Naive thymus-derived CD8-positive, alpha-beta T cell (primary cell): ENCODE data around the gene SULT1A2. TPM values are rescaled to one million over a fixed set of nuclear protein-coding genes. Genes with fewer than 3 reads are reported as not detected.
"Not testable (repeated sequence)": the region's sequence is repeated elsewhere in the genome, so short reads cannot be mapped to it uniquely, and the experiment has no call there.

Source experiments
- ATAC-seq, 2 donors: fragments of 150-1000 bp; cut with Tn5 transposase in 1 of 2; sonication (Bioruptor Pico), chemical (Tn5 transposase) in 1 of 2; 1 replicate in 1 of 2; 2 replicates in 1 of 2; pipeline ENCODE4 v1.10.0; 2021; ENCODE audit warnings: mild to moderate bottlenecking in 2 of 2, moderate library complexity in 2 of 2
- POLR2A ChIA-PET: fragments of 350-600 bp; sonication (Branson Sonifier 250); formaldehyde crosslinking; loops from one replicate; lab custom pipeline; 2021; ENCODE audit warnings: antibody characterized with exemption; lab: Charles Lee
- DNase-seq, 10 donors: peaks; one replicate each; pipeline versions ENCODE4 v3.0.0 to v3.0.0-alpha.2; 2020 to 2022
- H3K27ac Mint-ChIP-seq, 10 donors: one replicate each; pipeline ENCODE4 v1.8.0; 2020 to 2022; ENCODE audit warnings: mild to moderate bottlenecking in 10 of 10, mixed read lengths in 10 of 10, moderate library complexity in 4 of 10, inconsistent platforms in 1 of 10
- H3K27me3 Mint-ChIP-seq, 5 donors: one replicate each; pipeline ENCODE4 v1.8.0; 2021 to 2022; ENCODE audit warnings: mixed read lengths in 5 of 5
- H3K36me3 Mint-ChIP-seq, 3 donors: one replicate each; pipeline ENCODE4 v1.8.0; 2020 to 2022; ENCODE audit warnings: mixed read lengths in 3 of 3, mild to moderate bottlenecking in 2 of 3, inconsistent platforms in 1 of 3
- H3K4me1 Mint-ChIP-seq, 4 donors: one replicate each; pipeline ENCODE4 v1.8.0; 2021 to 2022; ENCODE audit warnings: mixed read lengths in 4 of 4
- H3K4me3 Mint-ChIP-seq, 10 donors: one replicate each; pipeline ENCODE4 v1.8.0; 2020 to 2022; ENCODE audit warnings: mild to moderate bottlenecking in 10 of 10, mixed read lengths in 10 of 10, moderate library complexity in 6 of 10, inconsistent platforms in 1 of 10
- H3K9me3 Mint-ChIP-seq, 9 donors: one replicate each; pipeline ENCODE4 v1.8.0; 2020 to 2022; ENCODE audit warnings: mixed read lengths in 9 of 9, mild to moderate bottlenecking in 3 of 9, inconsistent platforms in 1 of 9, moderate library complexity in 1 of 9
- polyA plus RNA-seq, 3 donors: library from polyadenylated mRNA; unstranded; fragments of 300-500 nt; fragmentation: Illumina TruSeq; gene quantifications; one replicate each; pipeline ENCODE4 v1.2.3, GENCODE V29; 2021
- total RNA-seq, 8 experiments: library from RNA in 2 of 8; stranded (reverse) in 2 of 8; gene quantifications; one replicate each; pipeline ENCODE4 v1.2.3 and lab custom pipeline; 2021 to 2026

SULT1A2 gene
- total and polyA plus RNA-seq, 5 experiments from 2014 or later: 0.66 to 2.1 TPM; not detected in 3

DNA sequence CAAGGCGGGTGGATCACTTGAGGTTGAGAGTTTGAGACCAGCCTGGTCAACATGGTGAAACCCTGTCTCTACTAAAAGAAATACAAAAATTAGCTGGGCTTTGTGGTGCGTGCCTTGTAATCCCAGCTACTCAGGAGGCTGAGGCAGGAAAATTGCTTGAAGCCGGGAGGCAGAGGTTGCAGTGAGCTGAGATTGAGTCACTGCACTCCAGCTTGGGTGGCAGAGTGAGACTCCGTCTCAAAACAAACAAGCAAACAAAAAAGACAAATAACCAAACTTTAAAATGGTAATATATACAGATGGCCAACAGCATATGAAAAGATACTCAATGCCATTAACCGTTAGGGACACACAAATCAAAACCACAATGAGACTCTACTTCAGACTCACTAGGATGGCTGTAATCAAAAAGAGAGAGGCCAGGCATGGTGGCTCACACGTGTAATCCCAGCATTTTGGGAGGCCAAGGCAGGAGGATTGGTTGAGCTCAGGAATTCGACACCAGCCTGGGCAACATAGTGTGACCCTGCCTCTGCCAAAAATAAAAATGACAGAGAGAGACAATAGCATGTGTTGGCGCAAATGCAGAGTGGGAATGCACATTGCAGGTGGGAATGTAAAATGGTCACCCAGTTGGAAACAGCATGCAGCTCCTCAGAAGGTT is 21.3 kb downstream of the SULT1A2 start:
- POLR2A ChIA-PET: no interaction called here
- Mint-ChIP-seq H3K27me3 (no peaks in the 10 kb centered on the region), H3K9me3 (no peaks in the 10 kb centered on the region), H3K27ac (peak overlapping the region in 1 of 10 donors; percentile 54), H3K4me3 (no peak overlapping the region), H3K4me1 (peaks cover 26 to 51% (median 35%) of the 10 kb centered on the region in 4 donors), H3K36me3 (peaks cover 0 to 34% (median 1%) of the 10 kb centered on the region in 3 donors)
- ATAC-seq: no peak
- no peak for DNase-seq

DNA sequence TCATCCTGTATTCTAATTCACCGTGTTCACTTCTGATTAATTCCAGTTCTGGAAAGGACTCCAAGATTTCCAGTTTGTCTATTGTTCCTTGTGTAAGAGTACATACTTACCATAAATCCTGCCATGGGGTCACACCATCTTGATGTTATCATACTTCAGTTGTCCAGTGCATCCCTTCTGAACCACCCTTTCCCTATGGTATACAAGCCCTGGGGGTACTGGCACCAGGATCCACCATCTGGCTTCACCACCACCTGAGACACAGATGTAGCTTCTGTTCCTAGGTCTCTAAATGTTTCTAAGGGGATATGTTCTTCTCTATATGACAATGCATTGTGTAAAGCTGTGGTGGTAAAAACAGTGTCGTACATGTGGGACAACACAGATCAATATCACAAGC is 21.9 kb downstream of the SULT1A2 start:
- ATAC-seq: no peak
- POLR2A ChIA-PET: no interaction called here
- H3K9me3 Mint-ChIP-seq: no peaks in the 10 kb centered on the region
- peaks cover 26 to 54% (median 39%) of the 10 kb centered on the region in 4 donors for H3K4me1 Mint-ChIP-seq
- H3K36me3 Mint-ChIP-seq: peaks cover 0 to 35% (median 0%) of the 10 kb centered on the region in 3 donors
- no peaks in the 10 kb centered on the region for H3K27me3 Mint-ChIP-seq
- peak overlapping the region in 4 of 10 donors; percentile 1 to 70 (median 40) for H3K27ac Mint-ChIP-seq
- no peak for DNase-seq
- no peak overlapping the region for H3K4me3 Mint-ChIP-seq

DNA sequence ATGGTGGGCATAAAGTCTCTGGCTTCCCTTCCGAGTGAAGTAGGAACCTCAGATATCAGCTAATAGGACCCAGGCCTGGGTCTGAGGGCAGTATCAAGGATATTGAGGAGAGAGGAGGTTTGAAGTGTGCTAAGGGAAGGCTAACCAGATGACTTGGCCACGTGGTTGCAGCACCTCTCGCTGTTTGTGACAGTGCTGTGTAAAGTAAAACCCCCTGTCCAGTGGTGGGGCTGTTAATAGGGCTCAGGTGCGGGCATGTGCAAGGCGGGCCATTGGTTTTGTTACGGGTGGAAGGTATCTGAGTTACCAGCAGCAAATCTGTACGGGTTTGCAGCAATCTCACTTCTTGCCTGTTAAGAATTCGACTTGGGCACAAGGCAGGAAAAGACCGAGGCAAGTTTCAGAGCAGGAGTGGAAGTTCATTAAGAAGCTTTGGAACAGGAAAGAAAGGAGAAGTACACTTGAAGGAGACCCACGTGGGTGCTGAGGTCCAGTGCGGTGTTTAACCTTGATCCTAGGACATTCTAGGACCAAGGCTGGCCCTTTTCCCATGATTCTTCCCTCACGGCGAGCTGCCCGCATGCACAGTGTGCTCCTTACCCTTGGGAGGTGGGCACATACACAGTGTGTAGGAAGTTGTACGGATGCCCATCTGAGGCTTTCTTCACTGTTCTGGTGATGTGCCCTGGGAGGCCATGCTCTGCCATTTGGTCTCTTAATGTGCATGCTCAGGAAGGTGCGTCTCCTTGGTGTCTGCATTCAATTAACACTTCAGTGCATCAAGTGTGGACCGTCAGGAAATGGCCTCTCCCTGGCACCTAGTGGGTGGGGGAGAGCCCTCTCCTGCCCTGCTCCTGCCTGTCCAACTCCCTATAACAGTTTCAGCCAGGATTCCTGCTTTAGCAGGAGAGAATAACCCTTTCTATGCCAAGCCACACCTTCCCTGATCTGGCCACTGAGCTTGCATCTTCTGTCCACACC is 22.8 kb downstream of the SULT1A2 start:
- peaks cover 27 to 63% (median 43%) of the 10 kb centered on the region in 4 donors for H3K4me1 Mint-ChIP-seq
- POLR2A ChIA-PET: interaction anchor here (0.7 kb wide), 1 partner anchor 47 kb away, joined by 3 read pairs; no protein-coding TSS in a partner anchor

DNA sequence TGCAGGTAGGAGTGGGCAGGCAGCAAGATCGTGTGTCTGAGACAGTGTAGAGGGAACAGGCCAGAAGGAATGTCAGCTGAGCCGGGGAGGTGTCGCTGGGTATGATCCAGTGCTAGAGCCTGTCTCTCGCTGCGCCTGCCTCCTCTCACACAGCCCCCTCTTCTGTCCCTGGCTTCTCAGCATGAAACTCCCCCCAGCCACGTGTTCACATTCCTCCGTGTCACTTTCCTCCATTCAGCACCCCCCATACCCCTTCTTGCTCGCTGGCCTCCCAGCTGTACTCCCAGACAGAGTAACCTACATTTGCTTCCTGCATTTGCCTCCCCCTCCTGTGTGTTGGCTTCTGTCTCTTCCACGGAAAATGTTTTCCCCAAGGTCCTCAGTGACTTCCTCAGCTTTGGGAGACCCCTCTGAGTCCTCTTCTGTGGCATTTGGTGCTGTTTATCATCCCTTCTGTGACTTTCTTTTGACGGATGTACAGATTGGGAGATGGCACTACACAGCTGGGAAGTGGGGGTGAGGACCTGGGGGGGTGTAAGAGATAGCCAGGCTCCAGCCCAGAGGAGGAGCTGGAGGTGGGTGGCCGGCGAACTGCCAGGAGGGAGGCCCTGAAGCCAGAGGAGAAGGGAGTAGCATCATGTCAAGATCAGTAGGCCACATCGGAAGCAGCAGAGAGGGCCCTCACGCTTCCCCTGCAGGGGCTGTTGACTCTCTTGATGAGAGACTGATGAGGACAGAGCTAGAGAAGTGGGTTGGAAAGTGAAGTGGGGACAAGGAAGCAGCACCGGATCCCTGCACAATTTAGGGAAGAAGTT is 23.9 kb downstream of the SULT1A2 start:
- Mint-ChIP-seq H3K4me3 (no peak overlapping the region), H3K36me3 (peaks cover 0 to 33% (median 3%) of the 10 kb centered on the region in 3 donors), H3K27ac (peak overlapping the region in 9 of 10 donors; percentile 38 to 90 (median 74)), H3K4me1 (peaks cover 28 to 62% (median 44%) of the 10 kb centered on the region in 4 donors), H3K9me3 (no peaks in the 10 kb centered on the region), H3K27me3 (no peaks in the 10 kb centered on the region)
- no peak for ATAC-seq
- POLR2A ChIA-PET: no interaction called here
- DNase-seq: no peak

More for the DNA sequence above, 22.8 kb downstream of the SULT1A2 start:
- no peaks in the 10 kb centered on the region for H3K9me3 Mint-ChIP-seq
- DNase-seq (no peak), ATAC-seq (no peak)
- peaks cover 0 to 35% (median 3%) of the 10 kb centered on the region in 3 donors for H3K36me3 Mint-ChIP-seq
- no peak overlapping the region for H3K4me3 Mint-ChIP-seq
- H3K27ac Mint-ChIP-seq: peak overlapping the region in 9 of 10 donors; percentile 21 to 90 (median 58)
- no peaks in the 10 kb centered on the region for H3K27me3 Mint-ChIP-seq

DNA sequence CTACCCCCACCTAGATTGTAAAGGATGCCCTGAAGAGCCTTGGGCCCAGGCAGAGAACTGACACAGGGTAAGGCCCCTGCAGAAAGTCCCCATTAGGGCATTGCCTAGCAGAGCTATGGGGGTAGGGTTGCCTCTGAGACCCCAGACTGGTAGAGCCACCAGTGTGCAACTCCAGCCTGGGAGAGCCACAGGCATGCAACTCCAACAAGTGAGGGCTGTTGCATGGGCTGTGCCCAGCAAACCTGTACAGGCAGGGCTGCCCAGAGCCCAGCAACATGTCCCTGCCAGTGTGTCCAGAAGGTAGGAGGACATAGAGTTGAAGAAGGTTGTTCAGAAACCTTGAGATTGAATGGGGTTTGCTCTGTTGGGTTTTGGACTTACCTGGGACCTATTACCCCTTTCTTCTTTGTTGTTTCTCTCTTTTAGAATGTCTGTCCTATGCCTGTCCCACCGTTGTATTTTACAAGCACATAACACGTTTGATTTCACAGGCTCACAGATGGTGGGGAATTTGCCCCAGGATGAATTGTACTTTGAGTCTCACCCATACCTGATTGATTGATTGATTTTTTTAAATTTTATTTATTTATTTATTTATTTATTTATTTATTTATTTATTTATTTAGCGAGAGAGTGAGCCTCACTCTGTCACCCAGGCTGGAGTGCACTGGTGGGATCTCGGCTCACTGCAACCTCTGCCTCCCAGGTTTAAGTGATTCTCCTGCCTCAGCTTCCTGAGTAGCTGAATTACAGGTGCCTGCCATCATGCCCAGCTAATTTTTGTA is 26.7 kb downstream of the SULT1A2 start:
- Mint-ChIP-seq H3K4me1 (peaks cover 30 to 69% (median 47%) of the 10 kb centered on the region in 4 donors), H3K27me3 (no peaks in the 10 kb centered on the region), H3K9me3 (peaks cover 0 to 11% (median 3%) of the 10 kb centered on the region in 9 donors), H3K27ac (peak overlapping the region in 4 of 10 donors; percentile 3 to 68 (median 51)), H3K4me3 (no peak overlapping the region), H3K36me3 (peaks cover 5 to 39% (median 20%) of the 10 kb centered on the region in 3 donors)
- DNase-seq: no peak
- ATAC-seq: no peak
- POLR2A ChIA-PET: no interaction called here

DNA sequence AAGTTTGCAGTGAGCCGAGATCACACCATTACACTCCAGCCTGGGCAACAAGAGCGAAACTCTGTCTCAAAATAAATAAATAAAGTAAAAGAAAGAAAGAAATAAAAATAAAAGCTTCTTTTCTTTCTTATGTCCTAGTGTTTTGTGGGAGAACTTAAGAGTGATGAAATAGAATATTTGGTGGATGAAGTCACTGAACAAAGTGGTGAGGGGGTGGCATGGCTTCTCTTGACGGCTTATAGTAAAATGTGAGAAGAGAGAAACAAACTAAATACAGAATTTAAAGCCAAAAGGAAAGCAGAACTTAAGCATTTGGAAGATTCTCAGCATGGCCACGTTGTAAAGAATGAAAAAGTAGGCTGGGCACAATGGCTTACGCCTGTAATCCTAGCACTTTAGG is 27.8 kb downstream of the SULT1A2 start:
- no peak overlapping the region for H3K4me3 Mint-ChIP-seq
- H3K27ac Mint-ChIP-seq: peak overlapping the region in 6 of 10 donors; percentile 0 to 41 (median 14)
- POLR2A ChIA-PET: no interaction called here
- peaks cover 28 to 65% (median 43%) of the 10 kb centered on the region in 4 donors for H3K4me1 Mint-ChIP-seq
- ATAC-seq: no peak
- H3K9me3 Mint-ChIP-seq: peaks cover 0 to 11% (median 3%) of the 10 kb centered on the region in 9 donors
- DNase-seq: no peak
- H3K27me3 Mint-ChIP-seq: no peaks in the 10 kb centered on the region
- H3K36me3 Mint-ChIP-seq: peaks cover 5 to 34% (median 21%) of the 10 kb centered on the region in 3 donors

DNA sequence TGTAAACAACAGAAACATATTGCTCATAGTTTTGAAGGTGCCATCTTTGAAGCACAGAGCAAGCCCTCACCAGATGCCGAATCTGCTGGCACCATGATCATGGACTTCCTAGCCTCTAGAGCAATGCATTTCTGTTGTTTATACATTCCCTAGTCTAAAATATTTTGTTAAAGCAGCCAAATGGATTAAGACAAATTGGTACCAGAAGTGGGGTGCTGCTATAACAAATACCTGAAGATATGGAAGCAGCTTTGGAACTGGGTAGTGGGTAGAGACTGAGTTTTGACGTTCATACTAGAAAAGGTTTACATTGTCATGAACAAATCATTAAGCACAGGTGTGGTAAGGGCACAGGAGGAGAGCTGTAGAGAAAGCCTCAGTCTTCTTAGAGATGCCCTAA is 29.6 kb downstream of the SULT1A2 start:
- ATAC-seq (no peak), DNase-seq (no peak)
- POLR2A ChIA-PET: no interaction called here
- H3K9me3 Mint-ChIP-seq: peaks cover 0 to 11% (median 3%) of the 10 kb centered on the region in 9 donors
- no peak overlapping the region for H3K4me3 Mint-ChIP-seq
- H3K36me3 Mint-ChIP-seq: peaks cover 5 to 41% (median 21%) of the 10 kb centered on the region in 3 donors
- H3K27me3 Mint-ChIP-seq: no peaks in the 10 kb centered on the region
- H3K27ac Mint-ChIP-seq: peak overlapping the region in 1 of 10 donors; percentile 11
- H3K4me1 Mint-ChIP-seq: peaks cover 24 to 59% (median 36%) of the 10 kb centered on the region in 4 donors

DNA sequence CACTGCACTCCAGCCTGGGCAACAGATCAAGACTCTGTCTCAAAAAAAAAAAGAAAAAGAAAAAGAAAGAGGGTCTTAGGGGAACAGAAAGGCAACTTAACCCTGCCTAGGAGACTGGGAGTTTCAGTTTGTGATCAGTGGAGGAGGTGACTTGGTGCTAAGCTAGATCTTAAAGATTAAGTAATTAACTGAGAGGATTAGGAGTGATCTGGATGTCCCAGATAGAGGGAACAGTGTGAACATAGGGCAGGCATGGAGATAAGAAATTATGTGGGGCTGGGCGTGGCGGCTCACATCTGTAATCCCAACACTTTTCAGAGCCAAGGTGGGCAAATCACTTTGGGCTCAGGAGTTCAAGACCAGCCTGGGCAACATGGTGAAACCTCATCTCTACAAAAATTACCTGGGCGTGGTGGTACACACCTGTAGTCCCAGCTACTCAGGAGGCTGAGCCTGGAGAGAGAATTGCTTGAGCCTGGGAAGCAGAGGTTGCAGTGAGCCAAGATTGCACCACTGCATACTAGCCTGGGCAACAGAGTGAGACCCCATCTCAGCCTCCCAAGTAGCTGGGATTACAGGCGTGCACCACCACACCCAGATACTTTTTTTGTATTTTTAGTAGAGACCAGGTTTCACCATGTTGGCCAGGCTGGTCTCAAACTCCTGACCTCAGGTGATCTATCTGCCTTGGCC is 30.5 kb downstream of the SULT1A2 start:
- ATAC-seq, DNase-seq, H3K4me3 Mint-ChIP-seq, POLR2A ChIA-PET, H3K27me3 Mint-ChIP-seq: not testable (repeated sequence)
- Mint-ChIP-seq H3K27ac (peak overlapping the region in 1 of 10 donors; percentile 82), H3K36me3 (peaks cover 5 to 44% (median 21%) of the 10 kb centered on the region in 3 donors), H3K9me3 (peaks cover 0 to 11% (median 3%) of the 10 kb centered on the region in 9 donors), H3K4me1 (peaks cover 23 to 57% (median 38%) of the 10 kb centered on the region in 4 donors)

DNA sequence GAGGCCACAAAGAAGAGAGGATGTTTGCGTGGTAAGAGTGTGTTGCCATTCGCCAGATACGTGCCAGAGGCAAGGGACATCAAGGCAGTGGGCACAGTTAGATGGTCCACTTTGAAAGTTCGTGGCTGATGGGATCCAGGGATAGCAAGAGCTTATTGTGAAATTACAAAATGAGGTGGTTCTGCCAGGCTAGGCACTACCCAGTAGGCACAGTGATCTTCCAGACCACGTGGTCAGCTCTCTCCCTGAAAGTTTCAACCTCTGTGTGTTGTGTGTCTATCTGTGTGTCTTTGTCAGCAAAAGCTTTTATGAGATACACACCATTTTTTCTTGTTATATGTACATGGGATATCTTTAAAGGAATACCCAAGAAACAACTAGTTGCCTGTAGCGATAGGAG is 33.6 kb downstream of the SULT1A2 start:
- Mint-ChIP-seq H3K4me3 (peak overlapping the region in 1 of 10 donors; percentile 48), H3K36me3 (peaks cover 10 to 52% (median 33%) of the 10 kb centered on the region in 3 donors), H3K9me3 (peaks cover 0 to 11% (median 3%) of the 10 kb centered on the region in 9 donors), H3K4me1 (peaks cover 18 to 61% (median 46%) of the 10 kb centered on the region in 4 donors), H3K27me3 (no peaks in the 10 kb centered on the region), H3K27ac (peak overlapping the region in 4 of 10 donors; percentile 32 to 74 (median 52))
- POLR2A ChIA-PET: interaction anchor here (0.7 kb wide), 1 partner anchor 396 kb away, joined by 4 read pairs; no protein-coding TSS in a partner anchor
- ATAC-seq (no peak), DNase-seq (no peak)

DNA sequence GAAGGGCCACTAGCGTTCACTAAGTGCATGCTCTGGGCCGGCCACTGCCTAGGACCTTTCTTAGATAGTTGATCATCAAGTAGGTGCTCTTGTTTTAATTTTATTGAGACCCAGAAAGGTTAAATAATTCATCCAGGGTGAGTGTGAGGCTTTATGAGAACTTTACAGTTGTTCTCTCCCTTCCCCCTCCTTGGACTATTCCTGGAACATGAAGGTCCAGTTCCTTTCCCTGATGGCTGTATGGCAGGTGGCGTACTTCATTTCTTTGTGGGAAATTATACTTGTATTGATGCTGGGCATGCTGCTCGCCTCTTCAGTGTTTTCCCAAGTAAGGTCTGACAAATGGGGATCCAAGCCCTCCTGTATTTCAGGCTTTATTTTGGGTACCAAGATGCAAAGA is 34.7 kb downstream of the SULT1A2 start:
- Mint-ChIP-seq H3K27ac (peak overlapping the region in 1 of 10 donors; percentile 55), H3K36me3 (peaks cover 5 to 58% (median 30%) of the 10 kb centered on the region in 3 donors), H3K9me3 (peaks cover 0 to 11% (median 3%) of the 10 kb centered on the region in 9 donors), H3K27me3 (no peaks in the 10 kb centered on the region), H3K4me1 (peaks cover 17 to 58% (median 47%) of the 10 kb centered on the region in 4 donors), H3K4me3 (no peak overlapping the region)
- no peak for ATAC-seq
- DNase-seq: no peak
- POLR2A ChIA-PET: no interaction called here
